Keratinocyte (primary cell): ENCODE results near the gene RNU2-63P. TPM values are rescaled to one million over a fixed set of nuclear protein-coding genes. Genes with fewer than 3 reads are reported as not detected.

Experiments used
- DNase-seq: peaks from one replicate; pipeline ENCODE4 v3.0.0-alpha.2; 2011; ENCODE audit warnings: low read depth, missing footprints, low spot score
- FAIRE-seq: peaks from 2 replicates; lab custom pipeline; 2011; peaks lifted over from hg19 to GRCh38; lab: Jason Lieb, UNC
- H2AFZ ChIP-seq: 2 replicates; pipeline ENCODE4 v1.6.0; 2012; ENCODE audit warnings: low read length, control low read depth, inconsistent platforms; ENCODE audit not compliant: control insufficient read depth
- H3K27ac ChIP-seq: 2 replicates; pipeline ENCODE4 v1.5.1; 2011; ENCODE audit warnings: low read length; ENCODE audit not compliant: control insufficient read depth, insufficient read depth
- H3K27me3 ChIP-seq: 3 replicates; pipeline ENCODE4 v1.6.0; 2011; ENCODE audit warnings: low read length; ENCODE audit not compliant: control insufficient read depth, insufficient read depth; ENCODE audit errors: extremely low read depth
- H3K36me3 ChIP-seq, 2 experiments: 2 replicates in 1 of 2; 3 replicates in 1 of 2; pipeline ENCODE4 v1.5.1; 2011; ENCODE audit warnings: low read length in 2 of 2, mild to moderate bottlenecking in 1 of 2; ENCODE audit not compliant: control insufficient read depth in 2 of 2, insufficient read depth in 2 of 2; ENCODE audit errors: extremely low read depth in 1 of 2
- H3K4me1 ChIP-seq: 3 replicates; pipeline ENCODE4 v1.5.1; 2011; ENCODE audit warnings: low read length; ENCODE audit not compliant: control insufficient read depth, insufficient read depth; ENCODE audit errors: extremely low read depth
- H3K4me2 ChIP-seq: 3 replicates; pipeline ENCODE4 v1.6.0; 2011; ENCODE audit warnings: low read depth, low read length; ENCODE audit not compliant: control insufficient read depth, insufficient read depth; ENCODE audit errors: extremely low read depth
- H3K4me3 ChIP-seq, 3 experiments: fragments of 200-600 bp in 1 of 3; sonication (generic) in 1 of 3; 2 replicates in 2 of 3; 3 replicates in 1 of 3; pipeline ENCODE4 v1.5.1; 2011 to 2016; ENCODE audit warnings: low read length in 3 of 3, mild to moderate bottlenecking in 3 of 3, control low read depth in 2 of 3, inconsistent platforms in 1 of 3, low read depth in 1 of 3, mixed read lengths in 1 of 3, mixed run types in 1 of 3, moderate library complexity in 1 of 3; ENCODE audit not compliant: control insufficient read depth in 2 of 3, insufficient read depth in 2 of 3; ENCODE audit errors: extremely low read depth in 1 of 3
- H3K79me2 ChIP-seq: 2 replicates; pipeline ENCODE4 v1.6.0; 2012; ENCODE audit warnings: low read length; ENCODE audit not compliant: control insufficient read depth, insufficient read depth
- H3K9ac ChIP-seq: 3 replicates; pipeline ENCODE4 v1.6.0; 2011; ENCODE audit warnings: low read length; ENCODE audit not compliant: control insufficient read depth, insufficient read depth; ENCODE audit errors: extremely low read depth
- H3K9me1 ChIP-seq: 3 replicates; pipeline ENCODE4 v1.6.0; 2011; ENCODE audit warnings: low read length; ENCODE audit not compliant: control insufficient read depth, insufficient read depth; ENCODE audit errors: extremely low read depth
- H3K9me3 ChIP-seq: 2 replicates; pipeline ENCODE4 v1.5.1; 2012; ENCODE audit warnings: low read depth, low read length; ENCODE audit not compliant: control insufficient read depth
- H4K20me1 ChIP-seq: 3 replicates; pipeline ENCODE4 v1.6.0; 2011; ENCODE audit warnings: low read length; ENCODE audit not compliant: control insufficient read depth, insufficient read depth; ENCODE audit errors: extremely low read depth
- EZH2 ChIP-seq: IDR thresholded peaks from one replicate; pipeline ENCODE4 v1.6.1; 2012; ENCODE audit warnings: inconsistent platforms, mild to moderate bottlenecking, low read length, moderate library complexity
- dilution Hi-C: fragments of 300-500 bp; cut with MboI; formaldehyde crosslinking; loops from one replicate; pipeline ENCODE4 v1.7.0; 2020; ENCODE audit warnings: low sequenced_read_pairs; ENCODE audit not compliant: extremely low pct_ligation_motif_present
- polyA plus RNA-seq, 5 experiments: library from polyadenylated mRNA; depleted of rRNA in 3 of 5; stranded (reverse) in 3 of 5; stranded (forward) in 1 of 5; unstranded in 1 of 5; fragments of >200 nt; gene quantifications; 1 replicate in 1 of 5; 2 replicates in 3 of 5; 3 replicates in 1 of 5; pipeline versions ENCODE4 v1.2.1 to v1.2.3, GENCODE V29; 2011 to 2012; ENCODE audit warnings: missing spikeins in 2 of 5, low read depth in 1 of 5, low replicate concordance in 1 of 5
- TF ChIP-seq, protein P1 (sequence below), 3 experiments: IDR thresholded peaks in 1 of 3; conservative IDR thresholded peaks in 1 of 3; optimal IDR thresholded peaks in 1 of 3; 2 replicates in 2 of 3; 3 replicates in 1 of 3; pipeline versions ENCODE3 to v1.5.1; 2011; ENCODE audit warnings: low read length in 3 of 3, mild to moderate bottlenecking in 3 of 3, moderate library complexity in 2 of 3, control low read depth in 1 of 3, inconsistent platforms in 1 of 3; ENCODE audit not compliant: insufficient read depth in 2 of 3; ENCODE audit errors: extremely low read depth in 1 of 3

Gene RNU2-63P
- polyA plus RNA-seq, 1 donor (not counting 4 experiments of a cell fraction or from before 2014, with no cell fraction given): 2.4 TPM

DNA sequence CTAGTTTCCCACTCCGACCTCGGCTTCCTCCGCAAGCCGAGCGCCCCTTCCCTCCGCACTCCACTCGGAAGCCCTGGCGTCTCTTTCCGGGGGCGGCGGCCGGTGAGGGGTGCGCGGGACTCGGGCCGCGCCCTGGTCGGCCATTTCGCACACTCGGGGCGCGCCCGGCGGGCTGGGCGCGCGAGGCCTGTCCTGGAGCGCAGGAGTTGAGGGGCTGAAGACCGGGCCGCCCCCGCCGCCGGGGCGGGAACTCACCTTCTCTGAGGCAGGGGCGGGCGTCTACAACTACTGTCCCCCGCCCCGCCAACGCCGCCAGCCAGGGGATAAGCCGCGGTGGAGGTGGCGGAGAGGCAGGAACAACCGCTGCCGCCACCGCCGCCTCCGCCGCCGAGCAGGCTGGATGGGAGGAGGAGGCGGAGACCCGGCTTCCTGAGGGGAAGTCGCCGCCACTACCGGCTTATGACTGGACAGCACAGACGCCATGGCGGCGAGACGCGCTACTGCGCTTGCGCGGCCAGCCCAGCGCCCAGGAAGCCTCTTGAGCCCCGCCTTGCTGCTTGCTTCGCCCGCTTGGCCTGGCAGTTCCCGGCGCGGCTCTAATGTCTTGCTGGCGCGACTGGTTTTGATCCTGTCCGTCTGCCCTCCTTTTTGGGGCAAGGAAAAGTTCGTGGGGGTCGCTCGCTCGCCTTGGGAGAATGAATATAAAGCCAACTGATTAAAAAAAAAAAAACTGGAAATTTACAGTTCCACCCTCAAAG, 39.2 kb upstream of the RNU2-63P start, which contains the start of gene KRCC1:
Gene KRCC1, minus strand, starts transcription at position 413 of the 758 bp plus-strand sequence. CDS start 27,220 bp downstream, outside the sequence.
- no peaks in the 10 kb centered on the region for H3K9me3 ChIP-seq
- peak within 1 kb of the TSS; percentile 85 for H3K4me2 ChIP-seq
- H3K4me1 ChIP-seq: peaks cover 14% of the 10 kb centered on the region
- dilution Hi-C loops: no loop called here
- peak within 1 kb of the TSS; percentile 84 for H3K9ac ChIP-seq
- H3K4me3 ChIP-seq: peak within 1 kb of the TSS; percentile 69 to 80 (median 72)
- H4K20me1 ChIP-seq: no peaks in the 10 kb centered on the region
- peak within 1 kb of the TSS; percentile 79 for H2AFZ ChIP-seq
- H3K79me2 ChIP-seq: peaks cover 20% of the 10 kb centered on the region
- H3K36me3 ChIP-seq: peaks cover 0 to 1% of the 10 kb centered on the region in 2 experiments
- no peaks in the 10 kb centered on the region for H3K9me1 ChIP-seq
- TF ChIP-seq, protein P1, sequence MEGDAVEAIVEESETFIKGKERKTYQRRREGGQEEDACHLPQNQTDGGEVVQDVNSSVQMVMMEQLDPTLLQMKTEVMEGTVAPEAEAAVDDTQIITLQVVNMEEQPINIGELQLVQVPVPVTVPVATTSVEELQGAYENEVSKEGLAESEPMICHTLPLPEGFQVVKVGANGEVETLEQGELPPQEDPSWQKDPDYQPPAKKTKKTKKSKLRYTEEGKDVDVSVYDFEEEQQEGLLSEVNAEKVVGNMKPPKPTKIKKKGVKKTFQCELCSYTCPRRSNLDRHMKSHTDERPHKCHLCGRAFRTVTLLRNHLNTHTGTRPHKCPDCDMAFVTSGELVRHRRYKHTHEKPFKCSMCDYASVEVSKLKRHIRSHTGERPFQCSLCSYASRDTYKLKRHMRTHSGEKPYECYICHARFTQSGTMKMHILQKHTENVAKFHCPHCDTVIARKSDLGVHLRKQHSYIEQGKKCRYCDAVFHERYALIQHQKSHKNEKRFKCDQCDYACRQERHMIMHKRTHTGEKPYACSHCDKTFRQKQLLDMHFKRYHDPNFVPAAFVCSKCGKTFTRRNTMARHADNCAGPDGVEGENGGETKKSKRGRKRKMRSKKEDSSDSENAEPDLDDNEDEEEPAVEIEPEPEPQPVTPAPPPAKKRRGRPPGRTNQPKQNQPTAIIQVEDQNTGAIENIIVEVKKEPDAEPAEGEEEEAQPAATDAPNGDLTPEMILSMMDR (optimal IDR thresholded peaks at IDR 0.05 in 1 of 3, IDR thresholded peaks at IDR 0.05 in 1 of 3, conservative IDR thresholded peaks at IDR 0.05 in 1 of 3; ENCODE audit: extremely low read depth in 1 of 3, insufficient read depth in 2 of 3, low read length in 3 of 3): no peak
- TF ChIP-seq EZH2: no peak
- no peak for FAIRE-seq
- no peaks in the 10 kb centered on the region for H3K27me3 ChIP-seq
- DNase-seq: peak; percentile 67
- peak within 1 kb of the TSS; percentile 78 for H3K27ac ChIP-seq

DNA sequence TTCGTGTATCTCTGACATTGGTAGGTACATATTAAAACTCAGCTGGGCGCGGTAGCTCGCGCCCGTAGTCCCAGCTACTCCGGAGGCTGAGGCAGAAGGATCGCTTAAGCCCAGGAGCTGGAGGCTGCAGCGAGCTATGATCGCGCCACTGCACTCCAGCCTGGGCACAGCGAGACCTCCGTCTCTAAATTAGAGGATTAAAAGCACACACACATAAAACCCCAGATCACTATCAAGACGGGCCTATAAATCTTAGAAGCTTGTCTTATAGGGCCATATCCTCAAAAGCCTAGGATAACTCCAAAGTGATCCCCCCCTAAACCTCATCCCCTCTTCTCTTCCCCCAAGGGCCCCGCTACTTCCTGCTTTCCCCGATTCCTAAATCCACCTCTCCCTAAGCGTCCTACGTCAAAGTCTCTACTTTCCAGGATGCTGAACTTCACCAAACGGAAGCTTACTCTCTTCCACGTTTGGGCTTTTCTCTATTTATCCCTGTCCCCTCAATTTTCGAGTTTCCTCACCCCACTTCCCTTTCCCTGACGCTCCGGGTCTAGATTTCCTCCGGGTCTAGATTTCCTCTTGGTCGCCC, 38.5 kb upstream of the RNU2-63P start:
- dilution Hi-C loops: no loop called here
- H3K9ac ChIP-seq: peak overlapping the region; percentile 84
- H3K36me3 ChIP-seq: peaks cover 0 to 1% of the 10 kb centered on the region in 2 experiments
- H3K9me1 ChIP-seq: no peaks in the 10 kb centered on the region
- peak overlapping the region; percentile 85 for H3K4me2 ChIP-seq
- peaks cover 14% of the 10 kb centered on the region for H3K4me1 ChIP-seq
- no peaks in the 10 kb centered on the region for H4K20me1 ChIP-seq
- FAIRE-seq (no peak), DNase-seq (no peak)
- peak overlapping the region; percentile 69 to 80 (median 72) for H3K4me3 ChIP-seq
- H3K9me3 ChIP-seq: no peaks in the 10 kb centered on the region
- TF ChIP-seq, protein P1 (optimal IDR thresholded peaks at IDR 0.05 in 1 of 3, IDR thresholded peaks at IDR 0.05 in 1 of 3, conservative IDR thresholded peaks at IDR 0.05 in 1 of 3; ENCODE audit: extremely low read depth in 1 of 3, insufficient read depth in 2 of 3, low read length in 3 of 3): no peak
- no peak for TF ChIP-seq EZH2
- H3K27me3 ChIP-seq: no peaks in the 10 kb centered on the region
- H2AFZ ChIP-seq: peak overlapping the region; percentile 19
- H3K79me2 ChIP-seq: peaks cover 20% of the 10 kb centered on the region
- H3K27ac ChIP-seq: peak overlapping the region; percentile 78
